ENCODE results near the gene EPB41L2. TPM values are rescaled to one million over a fixed set of nuclear protein-coding genes. Genes with fewer than 3 reads are reported as not detected.
A peak's percentile ranks its signal among the peaks of the same experiment; 100 is the strongest.
"Not testable (repeated sequence)": the region's sequence is repeated elsewhere in the genome, so short reads cannot be mapped to it uniquely, and the experiment has no call there.

Gene EPB41L2
- 32.3 TPM for total RNA-seq

GRCh38 chr6:131063028-131063763 is at the start of gene EPB41L2:
Gene EPB41L2, minus strand, starts transcription at chr6:131063245. Its CDS starts 106,760 bp downstream, at chr6:130956485.
- peak; percentile 81 for DNase-seq

DNA sequence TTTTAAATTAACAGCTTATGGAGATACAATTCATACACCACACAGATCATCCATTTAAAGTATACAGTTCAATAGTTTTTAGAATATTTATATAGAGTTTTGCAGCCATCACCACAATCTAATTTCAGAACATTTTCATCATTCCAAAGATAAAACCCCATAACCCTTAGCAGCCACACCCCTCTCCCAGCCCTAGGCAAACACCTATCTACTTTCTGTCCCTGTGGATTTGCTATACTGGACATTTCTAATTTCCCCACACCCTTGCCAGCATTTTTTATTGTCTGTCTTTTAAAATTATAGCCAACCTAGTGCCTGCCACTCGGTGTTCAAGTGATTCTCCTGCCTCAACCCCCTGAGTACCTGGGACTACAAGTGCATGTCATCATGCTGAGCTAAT is 49.2 kb upstream of the EPB41L2 start:
- DNase-seq: no peak

DNA sequence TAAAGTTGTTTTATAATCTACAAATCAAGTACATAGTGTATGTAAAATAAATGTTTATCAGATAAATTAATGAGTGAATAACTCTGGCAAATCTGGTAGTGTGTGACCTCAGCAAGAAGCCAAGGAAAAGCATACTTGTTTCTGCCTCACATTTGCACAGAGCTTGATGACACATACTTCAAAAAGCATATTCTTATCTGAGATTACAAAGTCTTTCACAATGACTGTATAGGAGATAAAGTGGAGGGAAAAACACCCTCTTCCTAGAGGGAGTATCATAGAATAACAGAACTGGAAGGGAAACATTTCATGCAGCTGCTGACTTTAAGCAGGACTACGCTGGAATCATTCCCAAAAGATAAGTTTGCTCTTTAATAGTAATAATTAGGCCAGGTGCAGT is 44.1 kb upstream of the EPB41L2 start:
- DNase-seq: no peak

DNA sequence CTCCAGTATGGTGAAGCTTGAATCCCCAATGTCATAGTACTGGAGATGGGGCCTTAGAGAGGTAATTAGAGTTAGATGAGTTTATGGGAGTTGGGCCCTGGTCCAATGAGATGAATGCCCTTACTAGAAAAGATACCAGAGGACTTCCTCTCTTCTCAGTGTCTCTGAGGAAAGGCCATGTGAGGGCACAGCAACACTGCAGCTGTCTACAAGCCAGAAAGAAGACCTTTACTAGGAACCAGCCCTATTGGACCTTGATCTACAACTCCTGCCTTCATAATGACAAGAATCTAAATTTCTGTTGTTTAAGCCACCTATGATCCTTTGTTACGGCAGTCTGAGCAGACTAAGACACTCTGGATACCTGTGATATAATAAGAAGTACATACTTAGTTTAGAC is 40.9 kb upstream of the EPB41L2 start:
- DNase-seq: no peak

DNA sequence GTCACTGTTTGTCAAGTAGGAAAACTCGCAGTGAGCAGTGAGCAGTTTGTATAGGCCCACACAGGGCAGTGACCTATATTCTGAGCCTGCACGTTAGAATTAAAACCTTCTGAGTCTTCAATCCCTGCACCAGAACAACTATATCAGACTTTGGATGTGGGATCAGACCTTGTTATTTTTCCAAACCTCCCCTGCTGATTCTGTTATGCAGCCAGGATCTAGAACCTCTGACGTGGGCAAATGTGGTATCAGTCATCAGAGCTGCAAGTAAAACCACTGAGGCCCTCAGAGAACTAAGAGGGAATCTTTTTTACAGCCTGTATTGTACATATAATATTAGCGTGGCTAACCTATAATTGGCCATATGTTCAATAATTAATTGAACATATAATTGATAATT is 40.3 kb upstream of the EPB41L2 start:
- no peak for DNase-seq

GRCh38 chr6:131101911-131102680 is 39.1 kb upstream of the EPB41L2 start:
- DNase-seq: no peak

DNA sequence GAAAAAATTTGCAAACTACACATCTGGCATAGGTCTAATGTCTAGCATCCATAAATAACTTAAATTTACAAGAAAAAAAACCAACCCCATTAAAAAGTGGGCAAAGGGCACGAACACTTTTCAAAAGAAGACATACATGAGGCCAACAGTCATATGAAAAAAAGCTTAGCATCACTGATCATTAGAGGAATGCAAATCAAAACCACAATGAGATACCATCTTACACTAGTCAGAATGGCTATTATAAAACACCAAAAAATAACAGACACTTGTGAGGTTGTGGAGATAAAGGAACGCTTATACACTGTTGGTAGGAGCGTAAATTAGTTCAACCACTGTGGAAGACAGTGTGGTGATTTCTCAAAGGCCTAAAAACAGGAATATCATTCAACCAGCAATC is 33.7 kb upstream of the EPB41L2 start:
- DNase-seq: no peak

DNA sequence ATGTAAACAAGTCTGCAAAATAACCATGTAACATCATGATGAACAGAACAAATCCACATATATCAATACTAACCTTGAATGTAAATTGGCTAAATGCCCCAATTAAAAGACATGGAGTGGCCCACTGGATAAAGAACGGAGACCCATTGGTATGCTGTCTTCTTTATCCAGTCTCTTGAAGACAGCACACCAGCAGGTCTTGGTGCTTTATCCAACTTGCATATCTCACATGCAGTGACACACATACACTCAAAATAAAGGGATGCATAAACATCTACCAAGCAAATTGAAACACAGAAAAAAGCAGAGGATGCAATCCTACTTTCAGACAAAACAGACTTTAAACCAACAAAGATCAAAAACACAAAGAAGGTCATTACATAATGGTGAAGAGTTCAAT is 30.3 kb upstream of the EPB41L2 start:
- no peak for DNase-seq

GRCh38 chr6:131091944-131092343 is 28.9 kb upstream of the EPB41L2 start:
- not testable (repeated sequence) for DNase-seq

DNA sequence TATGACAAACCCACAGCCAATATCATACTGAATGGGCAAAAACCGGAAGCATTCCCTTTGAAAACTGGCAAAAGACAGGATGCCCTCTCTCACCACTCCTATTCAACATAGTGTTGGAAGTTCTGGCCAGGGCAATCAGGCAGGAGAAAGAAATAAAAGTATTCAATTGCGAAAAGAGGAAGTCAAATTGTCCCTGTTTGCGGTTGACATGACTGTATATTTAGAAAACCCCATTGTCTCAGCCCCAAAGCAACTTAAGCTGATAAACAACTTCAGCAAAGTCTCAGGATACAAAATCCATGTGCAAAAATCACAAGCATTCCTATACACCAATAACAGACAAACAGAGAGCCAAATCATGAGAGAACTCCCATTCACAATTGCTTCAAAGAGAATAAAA is 27.3 kb upstream of the EPB41L2 start:
- not testable (repeated sequence) for DNase-seq

DNA sequence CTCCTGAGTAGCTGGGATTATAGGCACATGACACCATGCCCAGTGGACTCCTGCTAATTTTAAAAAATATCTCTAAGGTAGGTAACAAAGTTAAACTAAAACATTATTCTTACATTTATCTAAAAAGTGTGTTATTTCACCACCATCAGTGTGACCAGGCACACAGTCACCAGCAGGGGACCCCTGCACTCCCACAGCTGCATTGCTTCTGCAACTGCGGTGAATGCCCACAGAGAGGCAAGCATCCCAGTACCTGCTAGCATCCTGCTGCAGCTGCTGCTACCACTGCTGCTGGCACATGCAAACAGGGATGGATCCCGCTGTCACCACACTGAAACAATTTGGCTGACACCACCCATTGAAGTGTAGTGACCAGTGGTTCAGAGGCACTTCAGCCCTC is 21.9 kb upstream of the EPB41L2 start:
- DNase-seq: no peak

DNA sequence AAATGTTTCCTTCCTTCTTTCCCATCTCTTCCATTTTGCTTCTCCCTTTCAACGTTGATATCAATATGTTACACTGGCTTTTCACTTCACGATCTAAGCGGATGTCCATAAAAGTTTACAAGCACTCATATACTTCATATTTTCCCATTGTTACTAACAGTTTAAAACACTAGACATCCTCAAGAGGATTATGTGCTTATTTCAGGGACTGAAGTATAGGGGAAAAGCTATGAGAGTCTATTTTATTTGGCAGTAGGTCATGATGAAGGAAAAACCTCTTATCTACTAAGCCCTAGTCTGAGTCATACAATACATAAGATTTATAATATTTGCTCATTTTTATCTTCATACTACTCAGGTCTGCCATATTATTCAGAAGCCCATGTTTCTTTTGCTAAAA is 20.6 kb upstream of the EPB41L2 start:
- DNase-seq: no peak

DNA sequence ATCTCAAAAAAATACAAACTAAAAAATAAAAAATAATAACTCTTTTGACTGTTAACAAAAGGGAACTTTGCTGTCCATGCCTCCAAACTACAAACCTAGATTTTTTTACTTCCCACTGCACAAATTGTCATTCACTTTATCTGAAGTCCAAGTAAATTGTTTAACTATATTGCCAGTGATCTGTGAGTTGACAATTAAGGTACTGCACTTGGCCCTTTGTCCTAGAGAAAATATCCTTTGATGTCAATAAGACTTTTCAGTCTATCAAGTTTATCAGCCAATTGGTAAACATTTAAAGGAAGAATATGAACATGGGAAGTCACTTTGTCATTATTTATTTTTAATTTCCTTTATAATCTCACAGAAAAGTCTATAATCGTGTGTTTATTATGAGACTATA is 19.3 kb upstream of the EPB41L2 start:
- DNase-seq: no peak

DNA sequence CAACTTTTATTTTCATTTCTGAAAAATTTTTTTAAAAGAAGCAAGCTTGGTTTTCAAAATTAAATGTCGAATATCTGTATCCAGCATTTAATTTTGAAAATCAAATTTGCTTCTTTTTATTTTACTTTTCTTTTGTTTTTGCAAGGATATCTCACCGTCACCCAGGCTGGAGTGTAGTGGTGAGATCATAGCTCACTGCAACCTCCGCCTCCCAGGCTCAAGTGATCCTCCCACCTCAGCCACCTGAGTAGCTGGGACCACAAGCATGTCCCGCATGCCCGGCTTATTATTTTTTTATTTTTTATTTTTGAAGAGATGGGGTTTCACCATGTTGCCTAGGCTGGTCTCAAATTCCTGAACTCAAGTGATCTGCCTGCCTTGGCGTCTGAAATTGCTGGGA is 17.0 kb upstream of the EPB41L2 start:
- DNase-seq: no peak

GRCh38 chr6:131073577-131073976 is 10.5 kb upstream of the EPB41L2 start:
- DNase-seq: no peak

DNA sequence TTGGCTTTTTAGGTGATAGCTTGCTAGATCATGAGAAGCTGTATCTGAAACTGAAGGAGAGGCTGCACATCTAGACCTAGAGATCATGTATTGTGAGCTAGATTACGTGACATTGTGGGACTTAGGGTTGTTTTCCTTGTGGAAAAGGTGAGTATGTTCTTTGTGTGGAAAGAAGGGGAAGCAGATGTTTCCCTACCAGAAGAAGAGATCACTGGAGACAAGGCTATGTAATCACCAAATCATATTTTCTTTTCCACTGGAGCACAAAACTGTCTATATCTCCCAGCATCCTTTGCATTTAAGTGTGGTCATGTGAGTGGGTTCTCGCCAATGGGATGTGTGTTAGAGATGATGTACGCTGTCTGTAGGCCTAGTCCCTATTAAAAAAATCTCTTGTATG is 7.0 kb upstream of the EPB41L2 start:
- DNase-seq: no peak

- no peak for DNase-seq
Measured at GRCh38 chr6:131068165-131068564, 5.1 kb upstream of the EPB41L2 start.

GRCh38 chr6:131067521-131067920 is 4.5 kb upstream of the EPB41L2 start:
- DNase-seq: no peak

GRCh38 chr6:131065824-131066171 is 2.8 kb upstream of the EPB41L2 start:
- no peak for DNase-seq

- DNase-seq: no peak
Measured at GRCh38 chr6:131065112-131065823, 2.2 kb upstream of the EPB41L2 start.

GRCh38 chr6:131063764-131064272 is 773 bp upstream of the EPB41L2 start:
- DNase-seq: no peak

DNA sequence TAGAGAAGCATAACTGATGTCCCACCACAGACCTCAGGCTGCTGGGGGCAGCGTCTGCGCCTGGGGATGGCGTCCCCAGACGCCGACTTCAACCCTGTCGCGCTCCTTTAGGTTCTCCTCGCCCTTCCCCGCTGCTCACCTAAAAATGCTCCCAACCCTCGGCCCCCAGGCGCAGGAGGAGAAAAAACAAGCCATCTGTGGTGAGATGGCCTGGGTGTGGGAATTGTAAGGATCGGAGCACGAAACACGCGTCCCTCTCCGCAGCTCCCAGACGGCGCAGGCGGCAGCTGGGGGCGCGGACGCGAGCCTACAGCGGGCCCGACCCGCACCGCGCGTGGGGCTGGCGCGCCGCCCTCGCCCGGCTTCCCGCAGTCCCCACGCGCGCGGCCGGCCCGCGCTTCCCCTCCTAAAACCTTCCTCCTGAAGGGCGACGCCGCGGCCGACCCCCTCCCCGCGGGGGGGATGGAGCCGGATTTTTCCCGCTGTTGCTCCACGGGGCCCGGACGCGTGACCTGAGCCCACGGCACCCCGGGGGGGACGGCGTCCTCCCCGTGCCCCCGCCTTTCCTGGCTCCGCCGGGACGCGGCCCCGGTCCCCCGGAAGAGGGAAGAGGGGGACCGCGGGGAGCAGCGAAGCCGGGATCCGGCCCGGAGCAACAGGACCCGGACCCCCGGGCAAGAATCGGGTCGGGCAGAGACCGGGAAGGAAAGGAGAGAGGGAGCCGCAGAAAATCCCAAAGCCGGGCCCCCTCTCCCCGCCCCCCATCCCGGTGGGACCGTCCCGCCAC is 611 bp downstream of the EPB41L2 start:
- peak; percentile 46 for DNase-seq
